ENCODE results near the gene CD300LG. TPM values are rescaled to one million over a fixed set of nuclear protein-coding genes. Genes with fewer than 3 reads are reported as not detected.
A peak's percentile ranks its signal among the peaks of the same experiment; 100 is the strongest.

CD300LG gene
- total and polyA plus RNA-seq, 12 donors = 0.78 to 7.3 (median 2.4) TPM

GRCh38 chr17:43829738-43830137 lies 17.2 kb upstream of the CD300LG start:
- no peaks in the 10 kb centered on the region for H3K27me3 ChIP-seq
- TF ChIP-seq POLR2A (IDR thresholded peaks at IDR 0.05) (no peak), CTCF (IDR thresholded peaks at IDR 0.05) (no peak)
- DNase-seq = no peak
- peaks cover 13% of the 10 kb centered on the region in 2 donors for H3K4me1 ChIP-seq (replicated peaks in 1 of 2)
- no peak overlapping the region for H3K4me3 ChIP-seq
- H3K9me3 ChIP-seq (replicated peaks in 1 of 3) = no peaks in the 10 kb centered on the region
- intact Hi-C loops (cut with DNase I) = loop anchor here in 1 of 2 donors (10.0 kb wide), 1 partner anchor 45 kb away; the partner anchor contains the start of gene CFAP97D1
- no peaks in the 10 kb centered on the region for H3K36me3 ChIP-seq (replicated peaks in 1 of 2)
- H3K27ac ChIP-seq = no peak overlapping the region
- WGBS, 4 donors = 95 to 98% (median 96%) methylated on average over 6 to 14 of the region's 14 CpGs

DNA sequence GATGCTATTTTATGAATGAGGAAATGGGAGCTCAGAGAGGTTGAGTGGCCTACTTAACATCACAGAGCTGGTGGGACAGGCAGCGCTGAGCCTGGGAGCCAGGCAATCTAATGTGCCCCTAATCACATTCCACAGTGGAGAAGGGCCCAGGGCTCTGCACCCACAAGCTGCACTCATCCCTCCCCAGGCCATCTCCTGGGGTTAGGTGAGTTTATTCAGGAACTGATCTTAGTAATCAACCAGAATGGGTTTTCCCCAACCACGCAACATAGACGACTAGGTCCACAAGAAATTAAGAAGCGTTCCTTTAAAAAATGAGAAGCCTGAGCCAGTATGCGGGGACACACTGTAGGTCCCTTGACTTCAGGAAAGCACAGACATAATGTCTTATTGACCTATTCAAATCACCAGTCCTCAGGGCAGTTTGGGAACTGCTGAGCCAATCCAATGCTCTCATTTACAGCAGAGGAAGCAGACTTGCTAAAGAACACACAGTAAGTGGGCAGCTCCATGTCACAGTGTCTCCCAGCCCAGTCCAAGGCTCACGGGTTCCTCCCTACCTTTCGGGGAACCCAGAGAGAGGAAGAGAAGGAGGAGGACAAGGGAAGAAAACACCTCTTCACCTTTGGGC lies 16.4 kb upstream of the CD300LG start:
- TF ChIP-seq CTCF (IDR thresholded peaks at IDR 0.05) (no peak), POLR2A (IDR thresholded peaks at IDR 0.05) (no peak)
- intact Hi-C loops (cut with DNase I) = loop anchor here in 1 of 2 donors (10.0 kb wide), 1 partner anchor 46 kb away; the partner anchor contains the start of gene CFAP97D1
- H3K27me3 ChIP-seq = no peaks in the 10 kb centered on the region
- DNase-seq = no peak
- no peak overlapping the region for H3K4me3 ChIP-seq
- peaks cover 13% of the 10 kb centered on the region in 2 donors for H3K4me1 ChIP-seq (replicated peaks in 1 of 2)
- WGBS, 4 donors = 89 to 96% (median 93%) methylated on average over 7 of the region's 7 CpGs
- no peaks in the 10 kb centered on the region for H3K9me3 ChIP-seq (replicated peaks in 1 of 3)
- no peak overlapping the region for H3K27ac ChIP-seq
- no peaks in the 10 kb centered on the region for H3K36me3 ChIP-seq (replicated peaks in 1 of 2)

DNA sequence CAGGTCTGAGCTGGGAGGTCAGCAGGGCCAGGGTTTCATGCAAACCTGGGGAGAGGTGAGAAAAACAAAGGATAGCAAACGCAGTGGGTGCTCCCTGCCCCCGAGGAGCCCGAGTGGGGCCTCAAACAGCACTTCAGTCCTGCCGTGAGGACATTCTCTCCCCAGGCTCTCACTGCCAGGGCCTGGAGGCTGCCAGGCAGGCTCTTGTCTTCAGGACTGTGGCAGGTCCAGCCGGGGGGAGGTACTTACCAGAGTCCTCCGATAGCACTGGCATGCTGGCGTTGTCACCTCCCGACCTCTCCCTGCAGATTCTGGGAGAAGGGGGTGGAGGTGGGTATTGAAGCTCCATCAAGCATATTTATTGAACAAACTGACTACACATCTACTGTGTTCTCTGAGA lies 15.3 kb upstream of the CD300LG start:
- no peak overlapping the region for H3K27ac ChIP-seq
- intact Hi-C loops (cut with DNase I) = loop anchor here in 1 of 2 donors (10.0 kb wide), 1 partner anchor 47 kb away; the partner anchor contains the start of gene CFAP97D1
- no peak for DNase-seq
- no peaks in the 10 kb centered on the region for H3K27me3 ChIP-seq
- H3K4me3 ChIP-seq = no peak overlapping the region
- no peaks in the 10 kb centered on the region for H3K9me3 ChIP-seq (replicated peaks in 1 of 3)
- no peak for TF ChIP-seq POLR2A (IDR thresholded peaks at IDR 0.05)
- no peak for TF ChIP-seq CTCF (IDR thresholded peaks at IDR 0.05)
- WGBS, 4 donors = 89 to 94% (median 92%) methylated on average over 4 to 8 of the region's 8 CpGs
- H3K36me3 ChIP-seq (replicated peaks in 1 of 2) = no peaks in the 10 kb centered on the region
- H3K4me1 ChIP-seq (replicated peaks in 1 of 2) = peaks cover 13% of the 10 kb centered on the region in 2 donors

DNA sequence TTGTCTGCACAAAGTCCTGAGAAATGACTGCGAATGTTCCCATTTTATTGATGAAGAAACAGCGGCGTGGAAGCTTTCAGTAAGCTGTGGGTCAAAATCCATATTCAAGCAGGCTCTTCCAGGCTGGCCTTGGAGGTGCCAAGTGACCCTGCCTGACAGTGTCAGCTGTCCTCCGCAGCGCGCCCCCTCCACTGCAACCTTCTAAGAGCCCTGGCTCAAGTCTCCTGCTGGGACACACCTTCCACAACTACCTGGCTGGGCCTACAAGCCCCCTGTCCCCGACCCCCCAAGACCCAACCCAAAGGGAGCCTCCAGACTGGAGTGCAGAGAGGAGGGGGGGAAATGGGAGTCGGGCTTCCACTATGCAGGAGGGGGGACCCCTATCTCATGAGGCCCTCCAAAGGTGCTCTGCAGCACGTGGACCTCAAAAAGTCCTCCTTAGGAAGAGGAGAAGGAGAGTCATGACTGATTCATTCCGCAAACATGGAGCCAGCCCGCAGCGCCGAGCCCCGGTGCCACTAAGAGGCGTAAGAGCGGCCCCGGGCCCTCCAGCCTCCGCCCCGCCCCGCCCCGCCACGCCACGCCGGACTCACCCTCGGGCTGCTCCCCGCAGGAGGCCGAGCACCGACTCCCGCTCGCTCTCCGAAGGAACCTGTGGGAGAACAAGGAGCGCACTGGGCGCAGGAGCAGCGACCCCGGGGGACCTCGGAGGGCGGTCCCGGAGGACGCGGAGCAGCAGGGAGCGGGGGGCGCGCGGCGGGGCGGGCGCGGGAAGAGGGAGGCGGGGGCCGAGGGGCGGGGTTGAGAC lies 14.6 kb upstream of the CD300LG start:
- TF ChIP-seq CTCF (IDR thresholded peaks at IDR 0.05) (no peak), POLR2A (IDR thresholded peaks at IDR 0.05) (no peak)
- peaks cover 13% of the 10 kb centered on the region in 2 donors for H3K4me1 ChIP-seq (replicated peaks in 1 of 2)
- H3K4me3 ChIP-seq = peak overlapping the region in 2 of 4 donors; percentile 49 to 75
- 11 to 64% (median 19%) methylated on average over 7 to 45 of the region's 51 CpGs for WGBS, 4 donors
- peak overlapping the region in 1 of 5 donors; percentile 59 for H3K27ac ChIP-seq
- DNase-seq = peak; percentile 36 to 64 (median 55)
- intact Hi-C loops (cut with DNase I) = loop anchor here in 1 of 2 donors (10.0 kb wide), 1 partner anchor 48 kb away; the partner anchor contains the start of gene CFAP97D1
- H3K27me3 ChIP-seq = peaks cover 2% of the 10 kb centered on the region
- H3K9me3 ChIP-seq (replicated peaks in 1 of 3) = no peaks in the 10 kb centered on the region
- H3K36me3 ChIP-seq (replicated peaks in 1 of 2) = no peaks in the 10 kb centered on the region

Data from adrenal gland (tissue), 12 donors.